ENCODE data around the gene IRAK2. TPM values are rescaled to one million over a fixed set of nuclear protein-coding genes. Genes with fewer than 3 reads are reported as not detected.

IRAK2 gene
- total RNA-seq, 1 donor from 2014 or later, result 0.20 TPM

DNA sequence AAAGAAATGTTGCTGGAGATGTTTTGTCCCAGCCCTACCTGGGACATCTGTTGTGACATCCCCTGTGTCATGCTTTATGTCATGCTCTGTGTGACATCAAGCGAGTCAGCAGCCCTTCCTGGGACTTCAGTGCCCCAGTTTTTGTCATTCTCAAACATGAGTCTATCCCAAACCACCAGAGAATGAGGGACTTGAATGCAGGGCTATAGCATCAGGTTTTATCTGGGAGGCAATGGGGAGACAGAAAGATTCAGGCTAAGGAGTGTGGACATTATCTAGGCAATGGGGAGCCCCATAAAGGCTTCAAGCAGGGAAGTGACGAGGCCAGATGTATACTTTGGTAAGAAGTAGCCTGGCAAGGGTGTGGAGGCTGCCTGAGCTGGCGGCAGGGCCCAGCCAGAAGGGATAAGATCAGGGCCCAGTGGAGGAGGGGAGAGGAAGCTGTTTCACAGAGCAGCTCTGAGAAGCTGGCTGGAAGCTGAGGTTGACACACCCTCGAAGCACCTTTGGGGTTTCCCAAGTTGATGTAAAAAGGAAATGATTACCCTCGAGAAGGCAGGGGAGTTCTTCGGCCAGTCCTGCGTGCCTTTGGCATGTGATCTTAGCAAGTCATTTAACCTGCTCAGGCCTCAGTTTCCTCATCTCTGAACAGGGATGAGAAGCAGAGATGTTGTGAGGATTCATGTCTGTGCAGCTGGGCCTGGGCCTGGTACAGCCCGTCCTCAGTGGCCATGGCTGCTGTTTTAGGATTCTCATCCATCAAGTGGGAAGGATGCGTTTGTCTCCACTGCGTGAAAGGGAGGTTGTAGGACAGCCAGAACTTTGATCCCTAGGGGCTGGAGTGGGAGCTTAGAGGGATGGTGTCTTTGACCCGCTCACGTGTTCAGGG is 34.3 kb downstream of the IRAK2 start:
- Mint-ChIP-seq H3K4me3 (ENCODE audit: unreplicated experiment) (no peak overlapping the region), H3K27ac (ENCODE audit: unreplicated experiment) (no peak overlapping the region)

GRCh38 chr3:10204921-10205320 is 40.2 kb downstream of the IRAK2 start:
- no peaks in the 10 kb centered on the region for H3K9me3 Mint-ChIP-seq (ENCODE audit: unreplicated experiment)
- H3K4me3 Mint-ChIP-seq (ENCODE audit: unreplicated experiment), result no peak overlapping the region
- TF ChIP-seq CTCF (IDR thresholded peaks at IDR 0.05; ENCODE audit: partially characterized antibody, unreplicated experiment), result no peak
- H3K27me3 Mint-ChIP-seq (ENCODE audit: unreplicated experiment), result no peaks in the 10 kb centered on the region
- H3K36me3 Mint-ChIP-seq (ENCODE audit: unreplicated experiment), result no peaks in the 10 kb centered on the region
- no peak for DNase-seq
- H3K27ac Mint-ChIP-seq (ENCODE audit: unreplicated experiment), result no peak overlapping the region
- H3K4me1 Mint-ChIP-seq (ENCODE audit: low read depth, unreplicated experiment), result peaks cover 3% of the 10 kb centered on the region

More for the DNA sequence above, 34.3 kb downstream of the IRAK2 start:
- H3K27me3 Mint-ChIP-seq (ENCODE audit: unreplicated experiment), result no peaks in the 10 kb centered on the region
- no peak for TF ChIP-seq CTCF (IDR thresholded peaks at IDR 0.05; ENCODE audit: partially characterized antibody, unreplicated experiment)
- H3K4me1 Mint-ChIP-seq (ENCODE audit: low read depth, unreplicated experiment), result peaks cover 4% of the 10 kb centered on the region
- DNase-seq, result no peak
- H3K9me3 Mint-ChIP-seq (ENCODE audit: unreplicated experiment), result peaks cover 2% of the 10 kb centered on the region
- H3K36me3 Mint-ChIP-seq (ENCODE audit: unreplicated experiment), result no peaks in the 10 kb centered on the region

- no peak for TF ChIP-seq CTCF (IDR thresholded peaks at IDR 0.05; ENCODE audit: partially characterized antibody, unreplicated experiment)
- H3K9me3 Mint-ChIP-seq (ENCODE audit: unreplicated experiment), result no peaks in the 10 kb centered on the region
- no peak overlapping the region for H3K27ac Mint-ChIP-seq (ENCODE audit: unreplicated experiment)
- peaks cover 3% of the 10 kb centered on the region for H3K4me1 Mint-ChIP-seq (ENCODE audit: low read depth, unreplicated experiment)
- H3K27me3 Mint-ChIP-seq (ENCODE audit: unreplicated experiment), result no peaks in the 10 kb centered on the region
- no peak for DNase-seq
- H3K4me3 Mint-ChIP-seq (ENCODE audit: unreplicated experiment), result no peak overlapping the region
- H3K36me3 Mint-ChIP-seq (ENCODE audit: unreplicated experiment), result no peaks in the 10 kb centered on the region
These were observed 40.9 kb downstream of the IRAK2 start for GRCh38 chr3:10205451-10206165.

DNA sequence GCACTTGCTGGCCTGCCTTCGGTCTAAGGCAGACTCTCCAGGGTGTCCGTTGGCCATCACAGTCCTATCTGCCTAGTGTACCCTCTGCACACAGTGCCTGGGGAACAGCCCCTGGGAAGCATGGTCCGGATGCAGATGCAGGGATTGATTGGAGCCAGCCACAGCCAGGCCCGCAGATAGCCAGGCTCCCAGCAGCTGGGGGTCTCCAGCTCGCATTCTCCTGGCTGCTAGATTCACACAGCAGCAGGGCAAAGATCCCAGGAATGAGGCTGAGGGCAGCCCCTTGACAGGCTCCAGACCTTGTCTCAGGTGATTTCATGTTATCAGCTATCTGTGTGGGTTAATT is 41.4 kb downstream of the IRAK2 start:
- Mint-ChIP-seq H3K27ac (ENCODE audit: unreplicated experiment) (no peak overlapping the region), H3K36me3 (ENCODE audit: unreplicated experiment) (no peaks in the 10 kb centered on the region), H3K4me3 (ENCODE audit: unreplicated experiment) (no peak overlapping the region), H3K9me3 (ENCODE audit: unreplicated experiment) (no peaks in the 10 kb centered on the region), H3K4me1 (ENCODE audit: low read depth, unreplicated experiment) (peaks cover 3% of the 10 kb centered on the region), H3K27me3 (ENCODE audit: unreplicated experiment) (no peaks in the 10 kb centered on the region)
- TF ChIP-seq CTCF (IDR thresholded peaks at IDR 0.05; ENCODE audit: partially characterized antibody, unreplicated experiment), result no peak
- no peak for DNase-seq

Measured in glutamatergic neuron (in vitro differentiated cells).